Neural crest cell (in vitro differentiated cells): ENCODE data around the gene DGCR8. TPM values are rescaled to one million over a fixed set of nuclear protein-coding genes. Genes with fewer than 3 reads are reported as not detected.

Source experiments
- DNase-seq: peaks from one replicate; pipeline ENCODE4 v3.0.0; 2021; ENCODE audit warnings: low read depth, mixed read lengths, low spot score
- H3K27ac Mint-ChIP-seq: one replicate; pipeline ENCODE4 v1.8.0; 2021; ENCODE audit warnings: mild to moderate bottlenecking, mixed read lengths; ENCODE audit not compliant: unreplicated experiment
- H3K27me3 Mint-ChIP-seq: 2 replicates; pipeline ENCODE4 v1.8.0; 2021; ENCODE audit warnings: low read depth, mild to moderate bottlenecking, mixed read lengths
- H3K36me3 Mint-ChIP-seq: 2 replicates; pipeline ENCODE4 v1.8.0; 2021; ENCODE audit warnings: low read depth, mild to moderate bottlenecking, mixed read lengths
- H3K4me1 Mint-ChIP-seq: 2 replicates; pipeline ENCODE4 v1.8.0; 2021; ENCODE audit warnings: mixed read lengths
- H3K4me3 Mint-ChIP-seq: one replicate; pipeline ENCODE4 v1.8.0; 2021; ENCODE audit warnings: mild to moderate bottlenecking, mixed read lengths
- H3K9me3 Mint-ChIP-seq: 2 replicates; pipeline ENCODE4 v1.8.0; 2021; ENCODE audit warnings: mixed read lengths
- CTCF ChIP-seq: fragments of 200-600 bp; sonication (generic); conservative IDR thresholded peaks from 2 replicates; pipeline ENCODE4 v1.5.0; 2021; ENCODE audit warnings: antibody characterized with exemption, mild to moderate bottlenecking
- total RNA-seq: library from RNA; stranded (reverse); gene quantifications from 2 replicates; pipeline ENCODE4 v1.2.1, GENCODE V29; 2021

The DGCR8 gene
- total RNA-seq, 1 donor from 2014 or later, result 86.5 TPM

- H3K27me3 Mint-ChIP-seq, result peaks cover 5% of the 10 kb centered on the region
- peaks cover 9% of the 10 kb centered on the region for H3K36me3 Mint-ChIP-seq
- peak; percentile 51 for TF ChIP-seq CTCF
- no peak overlapping the region for H3K27ac Mint-ChIP-seq
- peaks cover 7% of the 10 kb centered on the region for H3K4me1 Mint-ChIP-seq
- no peaks in the 10 kb centered on the region for H3K9me3 Mint-ChIP-seq
- peak; percentile 41 for DNase-seq
- peak overlapping the region; percentile 81 for H3K4me3 Mint-ChIP-seq
Observed at GRCh38 chr22:20128902-20129746, 49.1 kb downstream of the DGCR8 start.

GRCh38 chr22:20129747-20130014 lies 49.6 kb downstream of the DGCR8 start:
- peaks cover 7% of the 10 kb centered on the region for H3K4me1 Mint-ChIP-seq
- peaks cover 5% of the 10 kb centered on the region for H3K27me3 Mint-ChIP-seq
- peak overlapping the region; percentile 81 for H3K4me3 Mint-ChIP-seq
- TF ChIP-seq CTCF, result no peak
- H3K27ac Mint-ChIP-seq, result no peak overlapping the region
- no peaks in the 10 kb centered on the region for H3K9me3 Mint-ChIP-seq
- peaks cover 9% of the 10 kb centered on the region for H3K36me3 Mint-ChIP-seq
- no peak for DNase-seq

- no peak for TF ChIP-seq CTCF
- Mint-ChIP-seq H3K36me3 (peaks cover 9% of the 10 kb centered on the region), H3K9me3 (no peaks in the 10 kb centered on the region), H3K27ac (no peak overlapping the region), H3K4me3 (peak overlapping the region; percentile 81), H3K27me3 (peaks cover 5% of the 10 kb centered on the region), H3K4me1 (peaks cover 7% of the 10 kb centered on the region)
- no peak for DNase-seq
Observed at GRCh38 chr22:20130319-20130718, 50.3 kb downstream of the DGCR8 start.

- H3K4me1 Mint-ChIP-seq, result peaks cover 7% of the 10 kb centered on the region
- peaks cover 7% of the 10 kb centered on the region for H3K36me3 Mint-ChIP-seq
- no peak overlapping the region for H3K27ac Mint-ChIP-seq
- no peak for TF ChIP-seq CTCF
- peaks cover 5% of the 10 kb centered on the region for H3K27me3 Mint-ChIP-seq
- H3K4me3 Mint-ChIP-seq, result peak overlapping the region; percentile 81
- DNase-seq, result peak; percentile 63
- H3K9me3 Mint-ChIP-seq, result no peaks in the 10 kb centered on the region
Observed at GRCh38 chr22:20130731-20131596, 50.9 kb downstream of the DGCR8 start.

GRCh38 chr22:20131597-20131858 lies 51.5 kb downstream of the DGCR8 start, which contains the start of gene ZDHHC8:
ZDHHC8 (plus strand) TSS chr22:20131804; CDS start chr22:20131948, 144 bp downstream.
- Mint-ChIP-seq H3K9me3 (no peaks in the 10 kb centered on the region), H3K27me3 (peaks cover 5% of the 10 kb centered on the region), H3K27ac (no peak within 1 kb of the TSS), H3K4me3 (peak within 1 kb of the TSS; percentile 86), H3K36me3 (peaks cover 5% of the 10 kb centered on the region), H3K4me1 (peaks cover 10% of the 10 kb centered on the region)
- DNase-seq, result no peak
- no peak for TF ChIP-seq CTCF
